Measurements from ENCODE around the gene CYS1. TPM values are rescaled to one million over a fixed set of nuclear protein-coding genes. Genes with fewer than 3 reads are reported as not detected.
A peak's percentile ranks its signal among the peaks of the same experiment; 100 is the strongest.
"Not testable (repeated sequence)": the region's sequence is repeated elsewhere in the genome, so short reads cannot be mapped to it uniquely, and the experiment has no call there.

CYS1 gene, protein sequence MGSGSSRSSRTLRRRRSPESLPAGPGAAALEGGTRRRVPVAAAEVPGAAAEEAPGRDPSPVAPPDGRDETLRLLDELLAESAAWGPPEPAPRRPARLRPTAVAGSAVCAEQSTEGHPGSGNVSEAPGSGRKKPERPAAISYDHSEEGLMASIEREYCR
- 83.0 TPM for polyA plus RNA-seq (ENCODE audit: insufficient read length)
- long read RNA-seq, donor 1, transcript CYS1-201 (3 exons, 2,738 nt): major isoform, 65 of 65 reads
- long read RNA-seq, donor 1, partial matches to known transcripts: 0 of 65 reads
- long read RNA-seq, donor 1, other reads (novel, unspliced or antisense): 0 of 65 reads
- long read RNA-seq, donor 2, transcript CYS1-201 (3 exons, 2,738 nt): major isoform, 47 of 47 reads
- long read RNA-seq, donor 2, partial matches to known transcripts: 0 of 47 reads
- long read RNA-seq, donor 2, other reads (novel, unspliced or antisense): 0 of 47 reads
- long read RNA-seq, donor 3, transcript CYS1-201 (3 exons, 2,738 nt): major isoform, 29 of 29 reads
- long read RNA-seq, donor 3, partial matches to known transcripts: 0 of 29 reads
- long read RNA-seq, donor 3, other reads (novel, unspliced or antisense): 0 of 29 reads
- long read RNA-seq, donor 4, transcript CYS1-201 (3 exons, 2,738 nt): major isoform, 5 of 5 reads
- long read RNA-seq, donor 4, partial matches to known transcripts: 0 of 5 reads
- long read RNA-seq, donor 4, other reads (novel, unspliced or antisense): 0 of 5 reads
- long read RNA-seq, donor 5, transcript CYS1-201 (3 exons, 2,738 nt): major isoform, 85 of 86 reads
- long read RNA-seq, donor 5, partial matches to known transcripts: 0 of 86 reads
- long read RNA-seq, donor 5, other reads (novel, unspliced or antisense): 0 of 86 reads
- long read RNA-seq, donor 6, transcript CYS1-201 (3 exons, 2,738 nt): major isoform, 66 of 67 reads
- long read RNA-seq, donor 6, partial matches to known transcripts: 0 of 67 reads
- long read RNA-seq, donor 6, other reads (novel, unspliced or antisense): 0 of 67 reads
- long read RNA-seq, donor 7, transcript CYS1-201 (3 exons, 2,738 nt): major isoform, 82 of 83 reads
- long read RNA-seq, donor 7, partial matches to known transcripts: 0 of 83 reads
- long read RNA-seq, donor 7, other reads (novel, unspliced or antisense): 0 of 83 reads
- long read RNA-seq, donor 8, transcript CYS1-201 (3 exons, 2,738 nt): major isoform, 31 of 32 reads
- long read RNA-seq, donor 8, partial matches to known transcripts: 0 of 32 reads
- long read RNA-seq, donor 8, other reads (novel, unspliced or antisense): 0 of 32 reads

- DNase-seq: no peak
Observed at GRCh38 chr2:10079870-10080535, at the start of gene CYS1. TSS of gene CYS1 (minus strand) at chr2:10080411. CDS start at chr2:10080223, 188 bp downstream.

DNA sequence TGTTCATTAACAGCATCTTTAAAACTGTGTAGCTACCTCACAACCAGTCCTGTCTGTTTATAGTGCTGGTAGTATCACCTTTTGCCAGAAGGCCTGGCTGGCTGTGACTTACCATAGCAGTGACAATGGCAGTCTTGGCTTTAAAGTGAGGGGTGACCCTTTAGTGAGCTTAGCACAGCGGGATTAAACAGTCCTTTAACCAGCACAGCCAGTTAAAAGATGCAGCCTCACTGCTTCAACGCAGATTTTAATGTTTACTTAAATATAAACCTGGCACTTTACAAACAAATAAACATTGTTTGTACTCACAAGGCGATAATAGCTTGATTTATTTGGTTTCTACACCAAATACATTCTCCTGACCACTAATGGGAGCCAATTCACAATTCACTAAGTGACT, 49.3 kb upstream of the CYS1 start:
- DNase-seq: no peak

- no peak for DNase-seq
Observed at GRCh38 chr2:10128420-10128819, 48.2 kb upstream of the CYS1 start.

DNA sequence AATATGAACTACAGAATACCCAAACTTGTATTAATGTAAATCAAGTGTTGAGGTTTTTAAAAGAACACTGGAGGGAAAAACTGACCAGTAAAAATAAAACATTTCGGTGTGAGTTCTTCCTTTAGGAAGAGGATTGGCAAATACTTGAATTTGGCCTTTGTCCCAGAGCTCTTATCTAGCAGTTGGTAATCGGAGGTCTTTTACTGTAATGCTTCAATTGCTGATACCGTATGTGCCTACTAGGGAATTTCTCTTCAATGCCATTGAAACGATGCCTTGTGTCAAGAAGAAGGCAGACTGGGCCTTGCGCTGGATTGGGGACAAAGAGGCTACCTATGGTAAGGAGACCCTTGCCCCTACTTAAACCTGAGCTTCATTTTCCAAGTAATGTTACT, 46.4 kb upstream of the CYS1 start:
- DNase-seq: no peak

DNA sequence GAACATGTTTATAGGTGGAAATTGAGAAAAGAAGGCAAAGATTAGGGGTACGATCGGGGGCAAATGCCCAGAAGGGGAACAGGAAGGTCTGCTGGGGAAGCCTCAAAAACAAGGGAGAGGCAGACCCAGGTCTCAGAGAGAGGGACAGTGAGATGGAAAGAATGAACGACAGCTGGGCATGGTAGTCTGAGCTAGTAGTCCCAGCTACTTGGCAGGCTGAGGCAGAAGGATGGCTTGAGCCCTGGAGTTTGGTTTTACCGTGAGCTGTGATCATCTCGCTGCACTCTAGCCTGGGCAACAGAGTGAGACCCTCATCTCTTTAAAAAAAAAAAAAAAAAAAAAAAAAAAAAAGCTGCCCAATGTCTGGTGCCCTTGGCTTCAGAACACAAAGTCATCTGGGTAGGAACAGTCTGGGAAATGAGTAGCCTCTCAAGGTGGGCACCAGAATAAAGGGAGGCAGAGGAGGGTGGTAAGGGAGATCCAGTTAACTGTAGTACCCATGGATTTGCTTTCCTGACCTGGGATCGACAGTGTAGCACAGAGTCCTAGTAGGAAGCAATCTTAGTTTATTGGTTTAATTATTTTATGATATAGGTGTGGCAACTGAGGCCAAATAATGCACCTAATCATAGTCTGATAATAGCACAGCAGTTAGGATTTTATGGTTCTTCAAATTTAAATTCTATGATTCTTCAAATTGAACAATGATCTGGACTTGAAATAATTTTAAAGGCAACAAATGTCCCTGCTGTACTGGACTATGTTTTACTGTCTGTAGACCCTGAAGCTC, 45.8 kb upstream of the CYS1 start:
- DNase-seq: no peak

GRCh38 chr2:10124538-10125045, 44.4 kb upstream of the CYS1 start:
- DNase-seq: peak; percentile 78

DNA sequence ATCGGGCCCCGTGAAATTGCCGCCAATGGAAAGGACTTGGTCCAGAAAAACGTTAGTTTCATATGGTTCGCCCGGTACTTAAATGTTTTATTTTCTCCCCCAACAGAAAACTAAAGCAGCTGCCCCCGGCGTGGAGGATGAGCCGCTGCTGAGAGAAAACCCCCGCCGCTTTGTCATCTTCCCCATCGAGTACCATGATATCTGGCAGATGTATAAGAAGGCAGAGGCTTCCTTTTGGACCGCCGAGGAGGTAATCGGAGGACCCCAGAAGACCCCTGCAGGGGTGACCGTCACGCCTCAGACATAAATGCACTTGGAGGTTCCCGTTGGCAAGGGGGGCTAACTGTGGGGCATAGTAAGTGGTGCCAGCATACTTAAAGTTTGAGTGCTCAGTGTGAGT, 43.1 kb upstream of the CYS1 start:
- no peak for DNase-seq

- peak; percentile 93 for DNase-seq
Observed at GRCh38 chr2:10122500-10123280, 42.5 kb upstream of the CYS1 start, which contains the start of gene RRM2. TSS of gene RRM2 (plus strand) at chr2:10122739. CDS start at chr2:10122799, 60 bp downstream.

DNA sequence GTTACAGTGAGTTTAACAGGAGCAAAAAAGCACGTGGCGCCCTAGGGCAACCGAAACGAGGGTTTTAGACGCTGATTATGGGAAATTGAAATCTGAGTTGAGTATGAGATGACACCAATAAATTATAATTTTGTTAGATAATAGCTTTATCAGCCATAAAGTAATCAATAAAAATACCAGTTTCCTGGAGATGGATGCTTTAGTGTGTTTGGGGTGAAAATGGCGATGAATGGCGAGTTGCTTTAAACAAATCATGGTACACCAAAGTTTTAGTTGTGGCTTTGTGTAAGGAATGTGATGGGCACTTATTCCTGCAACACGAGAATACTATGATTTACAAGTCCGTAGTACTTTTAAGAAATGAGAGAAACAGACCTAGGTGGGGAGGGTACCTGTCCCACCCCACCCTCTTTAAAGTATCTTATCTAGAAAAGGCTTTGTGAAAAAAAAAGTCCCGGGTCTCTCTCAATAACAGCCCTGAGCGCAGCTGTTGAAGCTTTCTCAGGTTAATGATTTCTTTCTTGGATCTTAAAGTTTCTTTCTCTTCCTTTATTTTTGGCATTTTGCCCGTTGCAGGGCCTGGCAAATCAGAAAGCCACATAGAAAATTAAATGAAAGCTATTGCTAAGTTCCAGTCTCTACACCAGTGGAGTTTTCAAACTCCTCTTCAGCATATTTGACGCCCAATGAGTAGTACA, 40.8 kb upstream of the CYS1 start:
- no peak for DNase-seq

DNA sequence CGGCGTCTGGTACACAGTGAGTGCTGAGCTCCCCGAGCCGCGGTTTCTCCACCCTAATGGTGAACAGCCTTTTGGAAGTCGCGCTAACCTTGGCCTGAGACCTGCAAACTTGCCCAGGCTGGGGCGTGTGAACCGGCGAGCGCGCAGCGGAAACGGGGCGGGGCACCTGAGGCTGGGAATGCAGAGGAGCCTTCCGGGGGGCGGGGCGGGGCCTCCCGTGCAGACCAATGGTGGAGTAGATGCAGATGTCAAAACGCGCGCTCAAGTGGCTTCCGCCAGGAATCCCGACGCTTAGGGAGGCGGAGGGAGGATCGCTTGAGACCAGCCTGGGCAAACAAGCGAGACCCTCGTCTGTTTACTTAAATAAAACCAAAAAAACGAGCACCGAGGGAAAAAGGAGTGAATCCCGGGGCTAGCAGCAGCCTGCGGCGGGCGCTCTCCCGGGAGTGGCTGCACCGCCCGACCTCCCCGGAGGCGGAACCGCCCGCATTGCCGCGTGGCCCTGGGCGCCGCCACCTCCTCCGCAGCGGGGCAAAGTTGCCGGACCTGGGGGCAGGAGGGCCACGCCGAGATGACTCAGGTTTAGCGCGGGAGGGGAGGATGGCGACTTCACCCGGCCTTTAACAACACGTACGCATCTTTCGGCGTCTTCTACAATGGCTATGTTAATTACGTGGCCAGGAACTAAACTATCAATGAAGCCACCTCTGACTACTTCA, 40.1 kb upstream of the CYS1 start:
- DNase-seq: peak; percentile 90

DNA sequence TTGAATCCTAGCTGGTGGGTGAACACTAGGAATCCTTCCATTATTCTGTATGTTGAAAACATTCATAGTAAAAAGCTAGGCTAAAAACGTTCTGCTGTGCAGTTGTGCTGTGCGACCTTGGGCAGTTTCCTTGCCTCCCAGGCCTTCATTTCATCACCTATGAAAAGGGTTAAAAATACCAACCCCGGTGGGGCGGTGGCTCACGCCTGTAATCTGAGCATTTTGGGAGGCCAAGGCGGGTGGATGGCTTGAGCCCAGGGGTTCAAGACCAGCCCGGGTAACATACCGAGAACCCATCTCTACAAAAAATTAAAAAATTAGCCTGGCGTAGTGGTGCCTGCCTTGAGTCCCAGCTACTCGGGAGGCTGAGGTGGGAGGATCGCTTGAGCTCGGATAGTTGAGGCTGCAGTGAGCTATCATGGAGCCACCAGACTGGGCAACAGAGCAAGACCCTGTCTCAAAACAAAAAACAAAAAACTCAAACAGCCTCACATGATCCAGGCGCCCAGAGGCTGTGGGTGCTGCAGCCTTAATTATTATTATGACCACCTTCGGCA, 39.5 kb upstream of the CYS1 start:
- no peak for DNase-seq

DNA sequence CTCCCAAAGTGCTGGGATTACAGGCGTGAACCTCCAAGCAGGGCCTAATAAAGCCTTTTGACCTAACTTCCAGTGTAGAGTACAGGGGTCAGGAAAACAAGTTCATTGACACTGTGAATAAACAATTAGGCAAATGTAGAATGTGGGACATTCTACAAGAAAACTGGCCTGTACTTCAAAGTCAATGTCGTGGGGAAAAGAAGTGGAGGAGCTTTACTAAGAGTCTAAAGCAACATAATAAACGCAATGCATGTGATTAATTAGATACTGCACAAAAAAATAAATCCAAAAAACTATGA, 38.8 kb upstream of the CYS1 start:
- no peak for DNase-seq

DNA sequence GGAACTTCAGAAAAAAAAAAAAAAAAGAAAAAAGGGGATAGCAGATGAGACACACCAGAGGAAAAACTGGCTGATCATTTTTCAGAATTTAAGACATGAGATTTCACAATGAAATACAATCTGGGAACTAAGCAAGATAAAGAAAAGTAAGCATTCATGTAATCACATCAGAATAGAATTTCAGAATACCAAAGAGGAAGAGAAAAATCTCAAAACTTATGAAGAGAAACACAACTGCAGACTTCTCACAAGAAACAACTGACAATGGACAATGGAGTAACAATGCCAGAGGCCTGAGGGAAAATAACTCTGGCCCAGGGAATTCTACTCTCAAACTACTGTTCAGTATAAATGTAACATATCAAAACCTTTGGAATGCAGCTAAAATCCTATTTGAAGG, 29.1 kb upstream of the CYS1 start:
- DNase-seq: no peak

DNA sequence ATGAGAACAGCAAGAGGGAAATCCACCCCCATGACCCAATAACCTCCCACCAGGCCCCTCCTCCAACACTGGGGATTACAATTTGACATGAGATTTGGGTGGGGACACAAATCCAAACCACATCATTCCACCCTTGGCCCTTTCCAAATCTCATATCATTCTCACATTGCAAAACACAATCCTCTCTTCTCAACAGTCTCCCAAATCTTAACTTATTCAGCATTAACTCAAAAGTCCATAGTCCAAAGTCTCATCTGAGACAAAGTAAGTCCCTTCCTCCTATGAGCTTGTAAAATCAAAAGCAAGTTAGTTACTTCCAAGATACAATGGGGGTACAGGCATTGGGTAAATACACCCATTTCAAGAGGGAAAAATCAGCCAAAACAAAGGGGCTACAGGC, 24.7 kb upstream of the CYS1 start:
- not testable (repeated sequence) for DNase-seq

GRCh38 chr2:10103179-10103578, 23.0 kb upstream of the CYS1 start:
- no peak for DNase-seq

- DNase-seq: no peak
Observed at GRCh38 chr2:10101491-10101890, 21.3 kb upstream of the CYS1 start.

DNA sequence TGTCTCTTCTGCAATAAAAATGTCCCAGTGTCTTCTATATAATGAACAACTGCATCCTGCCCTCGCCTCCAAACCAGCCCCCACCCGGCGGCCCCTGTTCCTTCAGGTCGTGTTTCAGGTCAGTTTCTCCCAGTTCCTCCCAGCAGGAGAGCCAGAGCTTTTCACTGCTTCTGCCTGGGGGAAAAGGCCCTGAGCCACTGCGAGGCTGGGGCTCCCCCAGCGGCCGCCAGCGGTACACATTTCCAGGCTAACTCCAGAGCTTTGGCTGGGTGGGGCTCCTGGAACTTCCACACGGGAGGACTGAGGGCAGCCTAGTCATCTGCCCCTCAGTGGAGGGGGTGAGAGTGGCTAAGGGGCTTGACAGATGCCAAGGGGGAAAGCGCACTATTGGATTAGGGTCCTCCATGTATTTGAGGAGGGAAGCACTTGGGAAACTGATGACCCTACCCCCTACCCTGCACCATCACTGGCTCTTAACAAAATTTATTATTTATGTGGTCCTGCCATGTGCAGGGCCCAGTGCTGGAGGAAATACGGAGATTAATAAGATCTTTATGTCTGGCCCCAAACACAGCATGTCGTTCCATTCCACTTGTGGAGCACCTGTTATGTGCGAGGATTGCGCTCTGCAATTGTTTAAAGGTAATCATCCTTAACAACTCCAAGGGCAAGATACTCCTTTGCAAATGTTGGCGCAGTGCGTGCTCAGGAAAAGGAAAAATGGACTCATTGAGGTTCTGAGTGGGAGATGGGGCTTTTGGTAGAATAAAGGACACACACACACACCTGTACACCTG, 17.3 kb upstream of the CYS1 start:
- no peak for DNase-seq

Data from left kidney (tissue), 8 donors.